Measurements from ENCODE around the gene ESYT2. TPM values are rescaled to one million over a fixed set of nuclear protein-coding genes. Genes with fewer than 3 reads are reported as not detected.

Gene ESYT2
- total RNA-seq, 1 experiment from 2014 or later: 68.2 TPM

- Histone ChIP-seq H3K9ac (ENCODE audit: low read length) (no peak overlapping the region), H3K9me3 (ENCODE audit: control insufficient read depth in 1 of 2, insufficient read depth in 1 of 2, low read depth in 1 of 2, low read length in 2 of 2) (no peaks in the 10 kb centered on the region), H3K27ac (ENCODE audit: low read depth, low read length) (no peak overlapping the region), H3K9me2 (ENCODE audit: insufficient read depth) (no peaks in the 10 kb centered on the region), H3K79me2 (ENCODE audit: insufficient read depth, low read length) (peaks cover 4% of the 10 kb centered on the region), H3K4me1 (ENCODE audit: control insufficient read depth in 1 of 2, insufficient read depth in 2 of 2, low read length in 2 of 2) (peaks cover 3 to 30% of the 10 kb centered on the region in 2 experiments; a peak in 3 of 4 replicates), H3K4me3 (replicated peaks in 1 of 2; ENCODE audit: low read depth in 1 of 2, low read length in 2 of 2) (no peak overlapping the region), H2AFZ (ENCODE audit: low read depth, low read length, poor library complexity, severe bottlenecking) (no peak overlapping the region), H3K27me3 (ENCODE audit: insufficient read depth, low read length) (no peaks in the 10 kb centered on the region), H4K20me1 (ENCODE audit: insufficient read depth) (no peaks in the 10 kb centered on the region), H3K36me3 (ENCODE audit: control insufficient read depth in 1 of 2, insufficient read depth in 2 of 2, low read length in 2 of 2) (no peaks in the 10 kb centered on the region), H3K4me2 (ENCODE audit: low read length) (peak overlapping the region; percentile 72; the same call in 1 of the 2 replicates)
- POLR2A ChIA-PET: no interaction called here
- intact Hi-C loops (cut with micrococcal nuclease): no loop called here
- CTCF ChIA-PET: no interaction called here
- DNase-seq (ENCODE audit: low read depth, low spot score) (no peak), ATAC-seq (no peak)
- no peak for TF ChIP-seq CBX3 (IDR thresholded peaks at IDR 0.05; ENCODE audit: low read depth)
- TF ChIP-seq SRF (IDR thresholded peaks at IDR 0.05; ENCODE audit: low read depth): no peak
- no peak for TF ChIP-seq YY1 (IDR thresholded peaks at IDR 0.05; ENCODE audit: extremely low read depth, insufficient replicate concordance, low read depth, low read length)
- no peak for TF ChIP-seq EGR1 (IDR thresholded peaks at IDR 0.05; ENCODE audit: low read depth)
- no peak for TF ChIP-seq TCF7L2 (IDR thresholded peaks at IDR 0.05; ENCODE audit: borderline replicate concordance, extremely low read depth, insufficient read depth, insufficient read length)
- TF ChIP-seq EZH2phosphoT487 (IDR thresholded peaks at IDR 0.05; ENCODE audit: borderline replicate concordance): no peak
- no peak for TF ChIP-seq ELF1 (IDR thresholded peaks at IDR 0.05; ENCODE audit: borderline replicate concordance, low read depth)
- no peak for TF ChIP-seq POLR2AphosphoS5 (IDR thresholded peaks at IDR 0.05; ENCODE audit: low read depth, low read length)
- TF ChIP-seq ZBTB33 (IDR thresholded peaks at IDR 0.05; ENCODE audit: extremely low read depth, insufficient replicate concordance, low read length): no peak
- TF ChIP-seq FOSL1 (IDR thresholded peaks at IDR 0.05; ENCODE audit: low read depth): no peak
- no peak for TF ChIP-seq REST (IDR thresholded peaks at IDR 0.05; ENCODE audit: low read depth)
- TF ChIP-seq EZH2 (IDR thresholded peaks at IDR 0.05): no peak
- no peak for TF ChIP-seq SP1 (IDR thresholded peaks at IDR 0.05; ENCODE audit: low read depth)
- TF ChIP-seq POLR2A (IDR thresholded peaks at IDR 0.05; ENCODE audit: borderline replicate concordance, extremely low read depth, insufficient read depth, insufficient read length): no peak
- no peak for TF ChIP-seq CTCF (IDR thresholded peaks at IDR 0.05 in 2 of 3, conservative IDR thresholded peaks at IDR 0.05 in 1 of 3; ENCODE audit: borderline replicate concordance in 1 of 3, insufficient read depth in 1 of 3, low read depth in 2 of 3, low read length in 2 of 3)
- TF ChIP-seq JUND (IDR thresholded peaks at IDR 0.05): no peak
- TF ChIP-seq CEBPB (IDR thresholded peaks at IDR 0.05; ENCODE audit: low read depth): no peak
- TF ChIP-seq MAX (IDR thresholded peaks at IDR 0.05): no peak
- no peak for TF ChIP-seq RAD21 (IDR thresholded peaks at IDR 0.05; ENCODE audit: low read depth)
- RAD21 ChIA-PET (ENCODE audit: low non-redundant PET in 1 of 2, low total read pairs in 2 of 2, uncharacterized antibody in 2 of 2, unreplicated experiment in 2 of 2): no interaction called here
- BruUV-seq (replicated peaks): no TSS peak
Observed at GRCh38 chr7:158864833-158865232, 35.5 kb upstream of the ESYT2 start.

Measured in HCT116 (cell line).